Natural killer cell (primary cell): ENCODE results near the gene HTR3D. TPM values are rescaled to one million over a fixed set of nuclear protein-coding genes. Genes with fewer than 3 reads are reported as not detected.
"Not testable (repeated sequence)": the region's sequence is repeated elsewhere in the genome, so short reads cannot be mapped to it uniquely, and the experiment has no call there.

Experiments
- ATAC-seq, 3 donors: fragments of 150-1000 bp in 2 of 3; fragments of 200-7000 bp in 1 of 3; cut with Tn5 transposase; 1 replicate in 1 of 3; 2 replicates in 2 of 3; pipeline ENCODE4 v1.10.0; 2021; ENCODE audit warnings: mild to moderate bottlenecking in 2 of 3, moderate library complexity in 2 of 3
- DNase-seq, 2 donors: peaks; one replicate each; pipeline versions ENCODE4 v3.0.0 to v3.0.0-alpha.2; 2013 to 2021; ENCODE audit warnings: mixed read lengths in 1 of 2
- H3K27ac ChIP-seq: one replicate; pipeline ENCODE4 v1.5.1; 2013; ENCODE audit warnings: mild to moderate bottlenecking, low read length
- H3K27me3 ChIP-seq: one replicate; pipeline ENCODE4 v1.6.1; 2013; ENCODE audit warnings: low read length; ENCODE audit not compliant: control insufficient read depth, insufficient read depth
- H3K36me3 ChIP-seq: one replicate; pipeline ENCODE4 v1.6.1; 2013; ENCODE audit warnings: low read length; ENCODE audit not compliant: control insufficient read depth, insufficient read depth
- H3K4me1 ChIP-seq: one replicate; pipeline ENCODE4 v1.6.1; 2013; ENCODE audit warnings: low read length; ENCODE audit not compliant: control insufficient read depth, insufficient read depth
- H3K4me3 ChIP-seq: one replicate; pipeline ENCODE4 v1.5.1; 2013; ENCODE audit warnings: low read length
- H3K9me3 ChIP-seq: one replicate; pipeline ENCODE4 v1.6.1; 2013; ENCODE audit warnings: low read length; ENCODE audit not compliant: control insufficient read depth, insufficient read depth
- H3K27ac Mint-ChIP-seq, 2 donors: one replicate each; pipeline ENCODE4 v1.8.0; 2022; ENCODE audit warnings: mild to moderate bottlenecking in 2 of 2, mixed read lengths in 2 of 2, moderate library complexity in 1 of 2
- H3K27me3 Mint-ChIP-seq, 2 donors: one replicate each; pipeline ENCODE4 v1.8.0; 2022; ENCODE audit warnings: low read depth in 2 of 2, mixed read lengths in 2 of 2
- H3K36me3 Mint-ChIP-seq: one replicate; pipeline ENCODE4 v1.8.0; 2022; ENCODE audit warnings: mixed read lengths
- H3K4me1 Mint-ChIP-seq, 2 donors: one replicate each; pipeline ENCODE4 v1.8.0; 2022; ENCODE audit warnings: mixed read lengths in 2 of 2
- H3K4me3 Mint-ChIP-seq: one replicate; pipeline ENCODE4 v1.8.0; 2022; ENCODE audit warnings: mild to moderate bottlenecking, moderate library complexity, mixed read lengths
- H3K9me3 Mint-ChIP-seq, 2 donors: one replicate each; pipeline ENCODE4 v1.8.0; 2022; ENCODE audit warnings: mixed read lengths in 2 of 2
- WGBS: methylation state at CpG from one replicate; pipeline ENCODE4 v1.1.7; 2013; ENCODE audit warnings: missing lambda C conversion rate; ENCODE audit not compliant: insufficient coverage; 5-methylcytosine and 5-hydroxymethylcytosine counted together
- intact Hi-C: fragments of 100-400 bp; cut with micrococcal nuclease; formaldehyde crosslinking; loops from one replicate; pipeline ENCODE4 v1.14.2; 2022
- total RNA-seq, 4 donors: library from RNA; stranded (reverse); fragments of 120-200 nt in 1 of 4; gene quantifications; one replicate each; pipeline versions ENCODE4 v1.2.3 to v1.2.4, GENCODE V29; 2013 to 2022
- TF ChIP-seq, protein P1 (sequence below): fragments of 200-600 bp; IDR thresholded peaks from one replicate; pipeline ENCODE4 v1.8.0; 2022; ENCODE audit warnings: antibody characterized with exemption

Gene HTR3D
- total RNA-seq, 3 donors from 2014 or later (not counting 1 experiment from before 2014, with no cell fraction given) = not detected

- intact Hi-C loops = no loop called here
- Histone ChIP-seq H3K9me3 (no peaks in the 10 kb centered on the region), H3K27ac (no peak overlapping the region), H3K27me3 (no peaks in the 10 kb centered on the region), H3K4me1 (no peaks in the 10 kb centered on the region), H3K36me3 (no peaks in the 10 kb centered on the region), H3K4me3 (no peak overlapping the region)
- no peak for ATAC-seq
- no peak for DNase-seq
- TF ChIP-seq, protein P1, sequence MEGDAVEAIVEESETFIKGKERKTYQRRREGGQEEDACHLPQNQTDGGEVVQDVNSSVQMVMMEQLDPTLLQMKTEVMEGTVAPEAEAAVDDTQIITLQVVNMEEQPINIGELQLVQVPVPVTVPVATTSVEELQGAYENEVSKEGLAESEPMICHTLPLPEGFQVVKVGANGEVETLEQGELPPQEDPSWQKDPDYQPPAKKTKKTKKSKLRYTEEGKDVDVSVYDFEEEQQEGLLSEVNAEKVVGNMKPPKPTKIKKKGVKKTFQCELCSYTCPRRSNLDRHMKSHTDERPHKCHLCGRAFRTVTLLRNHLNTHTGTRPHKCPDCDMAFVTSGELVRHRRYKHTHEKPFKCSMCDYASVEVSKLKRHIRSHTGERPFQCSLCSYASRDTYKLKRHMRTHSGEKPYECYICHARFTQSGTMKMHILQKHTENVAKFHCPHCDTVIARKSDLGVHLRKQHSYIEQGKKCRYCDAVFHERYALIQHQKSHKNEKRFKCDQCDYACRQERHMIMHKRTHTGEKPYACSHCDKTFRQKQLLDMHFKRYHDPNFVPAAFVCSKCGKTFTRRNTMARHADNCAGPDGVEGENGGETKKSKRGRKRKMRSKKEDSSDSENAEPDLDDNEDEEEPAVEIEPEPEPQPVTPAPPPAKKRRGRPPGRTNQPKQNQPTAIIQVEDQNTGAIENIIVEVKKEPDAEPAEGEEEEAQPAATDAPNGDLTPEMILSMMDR = no peak
- Mint-ChIP-seq H3K27me3 (peaks cover 6% of the 10 kb centered on the region in 2 donors), H3K4me1 (no peaks in the 10 kb centered on the region), H3K36me3 (no peaks in the 10 kb centered on the region), H3K9me3 (no peaks in the 10 kb centered on the region), H3K4me3 (no peak overlapping the region), H3K27ac (no peak overlapping the region)
- 88% methylated on average over 2 of the region's 2 CpGs for WGBS
Measured at GRCh38 chr3:184029443-184029842, 2.1 kb upstream of the HTR3D start.

DNA sequence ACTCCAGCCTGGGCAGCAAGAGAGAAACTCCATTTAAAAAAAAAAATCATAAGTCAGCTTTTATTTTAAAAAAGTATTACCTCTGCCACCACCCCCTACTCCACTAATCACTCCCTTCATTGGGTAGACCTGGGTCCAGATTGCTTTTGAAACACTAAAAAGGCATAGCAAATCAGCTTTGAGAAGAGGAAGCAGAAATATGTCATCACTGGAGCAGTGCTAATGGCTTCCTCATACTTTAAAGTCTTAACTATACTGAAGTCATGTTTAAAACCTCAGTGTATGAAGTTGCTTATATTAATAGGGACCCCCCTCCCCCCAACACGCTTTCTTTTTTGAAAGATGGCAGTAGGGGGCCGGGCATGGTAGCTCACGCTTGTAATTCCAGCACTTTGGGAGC is 1.0 kb upstream of the HTR3D start:
- DNase-seq (no peak), ATAC-seq (no peak)
- no peak overlapping the region for H3K27ac ChIP-seq
- intact Hi-C loops = no loop called here
- no peaks in the 10 kb centered on the region for H3K36me3 Mint-ChIP-seq
- WGBS = 100% methylated on average over 3 of the region's 3 CpGs
- H3K9me3 Mint-ChIP-seq = no peaks in the 10 kb centered on the region
- no peak overlapping the region for H3K27ac Mint-ChIP-seq
- no peaks in the 10 kb centered on the region for H3K9me3 ChIP-seq
- no peaks in the 10 kb centered on the region for H3K27me3 ChIP-seq
- H3K4me3 Mint-ChIP-seq = no peak overlapping the region
- no peaks in the 10 kb centered on the region for H3K36me3 ChIP-seq
- TF ChIP-seq, protein P1 = no peak
- no peaks in the 10 kb centered on the region for H3K4me1 ChIP-seq
- no peaks in the 10 kb centered on the region for H3K4me1 Mint-ChIP-seq
- peaks cover 6 to 8% of the 10 kb centered on the region in 2 donors for H3K27me3 Mint-ChIP-seq
- H3K4me3 ChIP-seq = no peak overlapping the region

DNA sequence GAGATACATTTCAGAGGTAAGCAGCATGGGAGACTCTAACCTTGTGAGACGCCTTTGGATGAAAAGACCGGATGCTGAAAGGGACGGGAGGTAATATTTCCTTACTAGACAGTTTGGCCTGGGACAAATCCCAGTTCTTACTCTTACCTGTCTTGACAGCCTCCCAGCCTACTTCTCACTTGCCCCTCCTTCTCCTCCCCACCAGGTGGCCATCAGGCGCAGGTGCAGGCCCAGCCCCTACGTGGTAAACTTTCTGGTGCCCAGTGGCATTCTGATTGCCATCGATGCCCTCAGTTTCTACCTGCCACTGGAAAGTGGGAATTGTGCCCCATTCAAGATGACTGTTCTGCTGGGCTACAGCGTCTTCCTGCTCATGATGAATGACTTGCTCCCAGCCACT is 6.3 kb downstream of the HTR3D start:
- 72% methylated on average over 7 of the region's 7 CpGs for WGBS
- TF ChIP-seq, protein P1 = no peak
- Mint-ChIP-seq H3K4me3 (no peak overlapping the region), H3K36me3 (no peaks in the 10 kb centered on the region), H3K27me3 (peaks cover 6 to 9% of the 10 kb centered on the region in 2 donors), H3K27ac (no peak overlapping the region), H3K4me1 (no peaks in the 10 kb centered on the region), H3K9me3 (no peaks in the 10 kb centered on the region)
- Histone ChIP-seq H3K27ac (no peak overlapping the region), H3K36me3 (no peaks in the 10 kb centered on the region), H3K27me3 (no peaks in the 10 kb centered on the region), H3K4me1 (no peaks in the 10 kb centered on the region), H3K4me3 (no peak overlapping the region), H3K9me3 (no peaks in the 10 kb centered on the region)
- intact Hi-C loops = no loop called here
- no peak for DNase-seq
- no peak for ATAC-seq

GRCh38 chr3:184038307-184038706 is 6.8 kb downstream of the HTR3D start:
- H3K9me3 ChIP-seq, H3K4me1 Mint-ChIP-seq, H3K27me3 ChIP-seq, H3K4me3 Mint-ChIP-seq, H3K36me3 Mint-ChIP-seq, H3K4me1 ChIP-seq, H3K36me3 ChIP-seq, H3K27me3 Mint-ChIP-seq, H3K9me3 Mint-ChIP-seq, H3K27ac ChIP-seq, H3K4me3 ChIP-seq, DNase-seq, intact Hi-C loops, ATAC-seq, H3K27ac Mint-ChIP-seq: not testable (repeated sequence)
- 84% methylated on average over 7 of the region's 9 CpGs for WGBS
